HepG2 (cell line): ENCODE data around the gene STAMBPL1. TPM values are rescaled to one million over a fixed set of nuclear protein-coding genes. Genes with fewer than 3 reads are reported as not detected.
A peak's percentile ranks its signal among the peaks of the same experiment; 100 is the strongest.

Experiments used
- RFX1 ChIP-seq: fragments of 450-650 bp; IDR thresholded peaks from 2 replicates; pipeline ENCODE4 v1.6.1; 2017
- RFX5 ChIP-seq: IDR thresholded peaks from 2 replicates; pipeline ENCODE4 v1.6.1; 2011; ENCODE audit warnings: low read depth, low read length, improper control_type of control experiment
- ZNF280D ChIP-seq: sonication (generic); formaldehyde crosslinking; IDR thresholded peaks from 2 replicates; pipeline ENCODE4 v1.5.1; 2020; ENCODE audit warnings: mild to moderate bottlenecking, missing genetic modification reagents
- ZNF30 ChIP-seq: sonication (generic); formaldehyde crosslinking; IDR thresholded peaks from 2 replicates; pipeline ENCODE4 v1.5.0; 2020; ENCODE audit warnings: mild to moderate bottlenecking, missing genetic modification reagents
- ZNF318 ChIP-seq: sonication (generic); formaldehyde crosslinking; IDR thresholded peaks from 2 replicates; pipeline ENCODE4 v1.4.0; 2020; ENCODE audit warnings: mild to moderate bottlenecking, missing genetic modification reagents
- ZNF383 ChIP-seq: sonication (generic); formaldehyde crosslinking; IDR thresholded peaks from 2 replicates; pipeline ENCODE4 v1.4.0; 2020; ENCODE audit warnings: missing genetic modification reagents, mild to moderate bottlenecking, borderline replicate concordance
- ZNF414 ChIP-seq: sonication (generic); formaldehyde crosslinking; IDR thresholded peaks from 2 replicates; pipeline ENCODE4 v1.5.0; 2020; ENCODE audit warnings: missing genetic modification reagents
- ZNF710 ChIP-seq: sonication (generic); formaldehyde crosslinking; IDR thresholded peaks from 2 replicates; pipeline ENCODE4 v1.5.0; 2020; ENCODE audit warnings: mild to moderate bottlenecking, missing genetic modification reagents, borderline replicate concordance
- ZUFSP ChIP-seq: sonication (generic); formaldehyde crosslinking; IDR thresholded peaks from 2 replicates; pipeline ENCODE4 v1.9.0; 2021; ENCODE audit warnings: missing genetic modification reagents, mild to moderate bottlenecking, borderline replicate concordance
- polyA plus RNA-seq, 8 experiments: library from polyadenylated mRNA; depleted of rRNA in 3 of 8; stranded (reverse) in 7 of 8; unstranded in 1 of 8; fragments of >200 nt; fragmentation: Illumina TruSeq in 4 of 8; extraction: Trizol in 4 of 8; gene quantifications; 2 replicates each; pipeline versions ENCODE4 v1.2.1 to v1.2.3, GENCODE V29; 2011 to 2016; ENCODE audit warnings: low read depth in 4 of 8, missing spikeins in 1 of 8, mixed read lengths in 1 of 8; ENCODE audit not compliant: insufficient read depth in 1 of 8
- total RNA-seq, 5 experiments: library from RNA; depleted of rRNA; stranded (reverse); fragments of >200 nt; fragmentation: Illumina TruSeq; extraction: Trizol; gene quantifications; 2 replicates each; pipeline ENCODE4 v1.2.3, GENCODE V29; 2016; ENCODE audit warnings: low read depth in 1 of 5

Gene STAMBPL1
- total and polyA plus RNA-seq, 2 of the 13 experiments (the other 11 are each of a cell fraction or from before 2014, with no cell fraction given): 1.4 to 1.5 TPM

- TF ChIP-seq ZNF318 (CRISPR knock-in tag): no peak
- no peak for TF ChIP-seq ZNF383
- no peak for TF ChIP-seq RFX1
- no peak; the same call in 1 of the 2 replicates for TF ChIP-seq ZNF280D (CRISPR knock-in tag)
- 0 out of 2 replicates have a peak, but pooled peaks have one; percentile 51 for TF ChIP-seq ZNF710 (CRISPR knock-in tag)
- no peak for TF ChIP-seq RFX5
- no peak for TF ChIP-seq ZNF30 (CRISPR knock-in tag)
- TF ChIP-seq ZNF414: no peak
- no peak for TF ChIP-seq ZUFSP (CRISPR knock-in tag)
Measured at GRCh38 chr10:88880282-88881076, 434 bp downstream of the STAMBPL1 start (continued).
